ENCODE measurements around the gene MMP23B.
"Not testable (repeated sequence)": the region's sequence is repeated elsewhere in the genome, so short reads cannot be mapped to it uniquely, and the experiment has no call there.

Gene MMP23B

DNA sequence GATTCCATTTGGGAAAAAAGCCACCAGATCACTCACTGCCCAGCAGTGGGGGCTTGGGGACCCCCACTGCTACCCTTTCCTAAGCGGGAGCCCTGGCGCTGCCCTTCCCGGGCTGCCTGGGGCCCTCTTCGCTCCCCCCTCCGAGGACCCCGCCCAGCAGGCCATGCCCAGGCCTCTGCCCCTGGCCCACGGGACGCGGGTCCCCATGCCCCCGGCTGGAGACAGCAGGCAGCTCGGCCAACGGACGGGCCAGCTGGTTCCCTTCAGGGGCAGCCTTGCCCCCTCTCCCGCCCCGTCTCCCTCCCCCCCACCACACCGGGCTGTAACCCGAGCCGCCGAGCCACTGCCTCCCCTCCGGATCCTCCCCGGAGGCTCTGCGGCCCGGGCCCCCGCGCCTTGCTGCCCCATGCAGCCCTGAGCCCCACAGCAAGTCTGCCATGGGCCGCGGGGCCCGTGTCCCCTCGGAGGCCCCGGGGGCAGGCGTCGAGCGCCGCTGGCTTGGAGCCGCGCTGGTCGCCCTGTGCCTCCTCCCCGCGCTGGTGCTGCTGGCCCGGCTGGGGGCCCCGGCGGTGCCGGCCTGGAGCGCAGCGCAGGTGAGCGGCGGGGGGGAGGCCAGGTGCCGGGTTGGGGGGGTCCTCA lies at the start of gene MMP23B:
TSS of gene MMP23B (plus strand) at position 392 of the 639 bp plus-strand sequence. CDS start at position 438, 46 bp downstream.
- DNase-seq = no peak

DNA sequence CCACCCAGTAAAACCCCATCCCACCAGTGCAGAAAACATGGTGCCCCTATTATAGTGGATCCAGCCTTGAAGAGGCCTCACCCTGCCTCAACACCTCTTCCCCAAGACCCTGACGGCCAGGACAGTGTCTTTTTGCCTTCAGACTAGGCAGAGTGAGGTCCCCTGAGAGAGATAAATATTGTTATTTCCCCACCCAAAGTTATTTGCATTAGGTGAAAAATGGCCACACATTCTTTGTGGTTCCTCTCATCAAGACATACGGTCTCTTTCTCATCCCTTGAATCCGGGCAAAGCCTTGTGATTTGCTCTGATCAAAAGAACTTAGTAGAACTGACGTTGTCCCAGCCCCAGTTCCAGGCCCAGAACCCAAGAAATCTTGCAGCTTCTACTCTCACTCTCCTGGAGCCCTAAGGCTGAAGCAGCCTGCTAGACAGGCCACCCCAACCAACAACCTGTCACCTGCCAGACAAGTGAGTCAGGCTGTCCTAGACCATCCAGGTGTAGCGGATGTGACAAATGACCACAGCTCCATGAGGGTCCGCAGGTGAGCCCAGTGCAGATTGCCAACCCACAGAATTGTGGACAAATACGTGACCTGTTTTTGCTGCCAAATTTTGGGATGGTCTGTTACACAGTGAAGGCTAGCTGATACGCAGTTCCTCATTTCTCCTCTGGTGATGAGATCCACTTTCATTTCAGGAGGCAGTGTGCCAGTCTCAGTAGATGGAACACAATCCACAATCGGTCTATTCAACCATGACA lies 49.2 kb upstream of the MMP23B start:
- no peak for DNase-seq

DNA sequence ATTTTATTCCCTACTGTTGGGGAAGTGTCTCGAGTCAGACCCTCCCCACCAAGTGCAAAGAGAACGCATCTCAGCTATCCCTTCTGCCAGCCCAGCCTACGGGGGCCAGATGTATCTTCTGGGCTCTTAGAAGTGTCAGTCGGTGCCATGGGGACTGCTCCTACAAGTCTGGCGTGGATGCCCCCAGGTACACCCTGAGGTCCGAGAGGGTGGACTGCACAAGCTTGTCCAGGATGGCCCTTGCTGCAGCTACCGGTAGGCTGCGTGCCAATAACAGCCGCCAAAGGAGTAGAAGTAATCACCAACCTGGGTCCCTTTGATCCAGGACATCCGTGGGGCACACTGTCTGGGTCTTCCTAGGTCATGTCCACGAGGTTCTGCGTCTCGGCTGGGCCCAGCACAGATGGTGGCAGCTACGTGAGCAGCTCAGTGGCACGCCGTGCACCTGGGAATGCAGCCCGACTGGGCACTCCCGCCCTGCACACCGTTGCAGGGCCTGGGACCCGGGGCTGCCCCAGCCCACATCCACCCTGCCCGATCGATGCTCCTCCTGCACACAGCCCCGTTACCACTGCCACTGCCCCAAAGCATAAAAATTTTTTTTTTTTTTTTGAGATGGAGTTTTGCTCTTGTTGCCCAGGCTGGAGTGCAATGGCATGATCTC lies 48.5 kb upstream of the MMP23B start:
- DNase-seq = no peak

DNA sequence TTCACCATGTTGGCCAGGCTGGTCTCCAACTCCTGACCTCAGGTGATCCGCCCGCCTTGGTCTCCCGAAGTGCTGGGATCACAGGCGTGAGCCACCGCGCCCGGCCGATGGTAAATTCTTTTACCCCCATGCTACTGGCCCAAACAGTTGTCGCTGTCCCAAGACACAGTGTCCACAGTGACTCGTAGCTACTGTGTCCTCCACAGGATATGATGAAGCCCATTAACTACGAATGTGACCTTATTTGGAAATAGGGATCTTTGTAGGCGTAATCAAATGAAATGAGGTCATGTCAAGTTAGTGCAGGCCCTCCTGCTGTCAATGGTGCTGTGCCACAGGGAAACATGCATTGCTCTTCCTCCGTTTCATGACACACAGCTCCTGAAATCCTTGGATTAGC lies 40.5 kb upstream of the MMP23B start:
- no peak for DNase-seq

DNA sequence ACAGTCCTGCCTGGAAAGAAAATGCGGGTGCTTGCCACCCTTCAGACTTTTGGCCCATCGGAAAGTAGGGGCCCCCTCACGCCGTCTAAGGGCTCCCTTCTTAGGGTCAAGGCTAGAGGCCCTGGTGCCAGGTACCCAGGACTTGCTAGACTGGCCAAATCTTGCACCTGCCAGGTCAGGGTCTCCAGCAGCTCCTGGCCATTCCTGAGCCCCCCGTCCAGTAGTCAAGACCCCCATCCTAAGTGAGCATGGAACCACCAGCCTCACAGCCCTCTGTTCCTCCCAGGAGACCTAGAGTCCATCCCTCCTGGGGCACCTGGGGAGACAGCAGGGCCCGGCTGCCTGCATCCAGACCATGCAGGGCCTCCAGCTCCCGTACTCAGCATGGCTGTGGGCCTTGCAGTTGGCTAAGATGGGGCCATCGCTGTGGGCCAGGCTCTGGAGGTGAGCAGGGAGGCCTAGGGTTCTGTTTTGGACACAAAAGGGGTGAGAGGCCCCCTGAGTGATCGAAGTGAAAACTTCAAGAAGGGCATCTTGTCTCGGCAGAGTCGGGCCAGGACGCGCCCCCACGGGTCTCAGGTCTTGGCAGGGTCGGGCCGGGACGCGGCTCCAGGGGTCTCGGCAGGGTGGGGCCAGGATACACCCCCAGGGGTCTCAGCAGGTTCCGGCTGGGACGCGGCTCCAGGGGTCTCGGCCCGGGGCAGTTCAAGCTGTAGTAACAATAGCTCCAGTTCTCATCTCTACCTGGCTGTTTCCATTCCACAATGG lies 38.0 kb upstream of the MMP23B start:
- no peak for DNase-seq

DNA sequence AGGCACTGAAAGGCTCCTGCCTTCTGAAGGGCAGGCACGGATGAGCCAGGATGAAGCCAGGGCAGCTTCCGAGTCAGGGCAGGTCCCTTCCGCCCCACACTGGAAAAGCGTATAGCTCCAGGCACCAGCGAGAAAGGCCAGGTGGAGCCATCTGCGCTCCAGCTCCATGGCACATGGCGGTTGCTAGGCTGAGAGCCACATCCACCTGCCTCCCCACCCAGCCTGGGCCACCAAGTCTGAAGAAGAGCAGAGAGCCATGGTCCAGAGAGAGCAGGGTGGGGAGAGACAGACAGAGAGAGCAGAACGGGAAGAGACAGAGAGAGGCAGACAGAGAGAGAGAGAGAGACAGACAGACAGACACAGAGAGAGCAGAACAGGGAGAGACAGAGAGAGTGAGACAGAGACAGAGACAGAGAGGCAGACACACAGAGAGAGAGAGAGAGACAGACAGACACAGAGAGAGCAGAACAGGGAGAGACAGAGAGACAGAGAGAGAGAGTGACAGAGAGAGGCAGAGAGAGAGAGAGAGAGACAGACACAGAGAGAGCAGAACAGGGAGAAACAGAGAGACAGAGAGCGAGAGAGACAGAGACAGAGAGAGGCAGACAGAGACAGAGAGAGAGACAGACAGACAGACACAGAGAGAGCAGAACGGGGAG lies 37.2 kb upstream of the MMP23B start:
- no peak for DNase-seq

DNA sequence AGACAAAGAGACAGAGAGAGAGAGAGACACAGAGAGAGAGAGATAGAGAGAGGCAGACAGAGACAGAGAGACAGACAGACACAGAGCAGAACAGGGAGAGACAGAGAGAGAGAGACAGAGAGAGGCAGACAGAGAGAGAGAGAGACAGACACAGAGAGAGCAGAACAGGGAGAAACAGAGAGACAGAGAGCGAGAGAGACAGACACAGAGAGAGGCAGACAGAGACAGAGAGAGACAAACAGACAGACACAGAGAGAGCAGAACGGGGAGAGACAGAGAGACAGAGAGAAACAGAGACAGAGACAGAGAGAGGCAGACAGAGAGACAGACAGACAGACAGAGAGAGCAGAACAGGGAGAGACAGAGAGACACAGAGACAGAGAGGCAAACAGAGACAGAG lies 36.6 kb upstream of the MMP23B start:
- not testable (repeated sequence) for DNase-seq

DNA sequence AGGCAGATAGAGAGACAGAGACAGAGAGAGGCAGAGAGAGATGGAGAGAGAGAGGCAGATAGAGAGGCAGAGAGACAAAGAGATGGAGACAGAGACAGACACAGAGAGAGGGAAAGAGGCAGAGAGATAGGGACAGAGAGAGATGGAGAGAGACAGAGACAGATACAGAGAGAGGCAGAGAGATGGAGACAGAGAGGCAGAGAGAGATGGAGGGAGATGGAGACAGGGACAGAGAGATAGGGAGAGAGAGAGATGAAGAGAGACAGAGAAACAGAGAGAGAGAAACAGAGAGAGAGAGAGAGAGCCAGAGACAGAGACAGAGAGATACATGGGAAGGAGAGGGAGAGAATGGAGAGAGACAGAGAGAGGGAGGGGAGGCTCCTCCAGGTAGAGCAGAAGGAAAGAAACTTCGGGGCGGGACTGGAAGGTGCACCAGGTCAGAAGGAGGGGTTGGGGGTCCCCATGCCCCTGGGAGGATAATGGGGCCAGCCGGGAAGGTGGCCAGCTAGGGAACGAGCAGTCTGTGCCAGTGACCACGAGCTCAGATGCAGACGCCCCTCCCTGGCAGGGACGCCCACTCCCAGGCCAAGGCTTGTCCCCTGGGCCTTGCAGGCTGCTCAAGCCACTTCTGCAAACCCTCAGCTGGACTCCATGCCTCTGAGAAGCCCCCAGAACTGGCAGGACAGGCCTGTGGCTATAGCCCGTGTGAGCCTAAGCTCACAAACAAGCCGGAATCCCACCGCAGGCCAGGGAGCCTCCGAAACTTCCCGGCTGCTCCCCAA lies 35.3 kb upstream of the MMP23B start:
- no peak for DNase-seq

DNA sequence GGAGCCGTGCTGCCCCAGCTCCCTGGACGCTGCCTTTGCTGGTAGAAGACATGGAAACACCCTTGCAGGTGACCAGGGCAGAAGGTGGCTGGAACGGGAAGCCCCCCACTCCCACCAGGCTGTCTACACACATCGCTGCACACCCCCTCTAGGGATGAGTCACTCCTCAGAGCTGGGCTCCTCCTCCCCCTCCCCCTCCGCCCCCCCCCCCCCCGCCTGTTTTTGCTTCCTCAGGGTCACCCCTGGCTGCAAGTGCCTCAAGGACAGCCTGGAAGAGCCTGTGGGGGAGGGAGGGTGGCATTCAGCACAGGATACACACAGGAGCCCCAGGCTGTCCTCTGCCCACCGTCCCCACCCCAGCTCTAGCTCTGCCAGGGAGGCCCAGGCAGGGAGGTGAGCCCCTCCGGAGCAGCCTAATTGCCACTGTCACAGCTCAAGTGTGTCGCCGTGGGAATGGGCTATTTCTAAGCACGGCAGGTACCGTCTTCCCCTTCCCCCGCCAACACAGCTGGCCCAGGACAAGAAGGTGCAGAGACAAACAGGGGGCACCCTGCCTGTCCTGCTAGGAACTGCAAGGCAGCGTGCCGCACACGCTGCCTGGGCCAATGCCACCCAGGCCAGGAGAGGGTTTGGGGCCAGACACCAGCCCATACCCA lies 34.6 kb upstream of the MMP23B start:
- DNase-seq = no peak

DNA sequence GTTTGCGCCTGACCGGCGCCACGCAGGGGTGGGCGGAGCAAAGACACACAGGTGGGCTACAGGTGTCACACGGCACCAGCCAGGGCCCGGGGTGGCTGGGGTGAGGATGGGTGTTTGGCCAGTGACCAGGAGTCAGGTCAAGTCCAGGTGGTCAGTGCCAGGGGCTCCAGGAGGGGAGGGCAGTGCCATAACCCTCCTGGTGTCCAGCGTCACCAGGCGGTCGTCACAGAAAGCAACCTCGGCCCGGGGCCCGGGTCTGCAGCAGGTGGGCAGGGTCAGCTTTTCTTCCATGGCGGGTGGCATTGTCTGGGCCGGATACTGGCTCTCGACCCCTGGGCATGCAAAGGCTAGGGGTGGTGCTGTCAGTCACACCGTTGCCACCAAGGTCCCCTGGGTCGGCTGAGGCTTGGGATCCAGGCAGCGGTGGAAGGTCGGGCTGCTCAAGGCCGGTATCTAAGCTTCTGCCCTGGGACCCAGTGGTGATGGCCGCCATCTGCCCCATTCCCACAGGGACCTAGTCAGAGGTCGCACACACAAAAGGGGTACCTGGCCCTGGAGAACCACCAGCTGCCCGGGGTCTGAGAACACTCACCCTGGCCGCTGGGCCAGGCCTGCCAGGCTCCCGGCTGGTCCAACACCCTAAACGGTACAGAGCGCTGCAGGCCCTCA lies 33.8 kb upstream of the MMP23B start:
- no peak for DNase-seq

DNA sequence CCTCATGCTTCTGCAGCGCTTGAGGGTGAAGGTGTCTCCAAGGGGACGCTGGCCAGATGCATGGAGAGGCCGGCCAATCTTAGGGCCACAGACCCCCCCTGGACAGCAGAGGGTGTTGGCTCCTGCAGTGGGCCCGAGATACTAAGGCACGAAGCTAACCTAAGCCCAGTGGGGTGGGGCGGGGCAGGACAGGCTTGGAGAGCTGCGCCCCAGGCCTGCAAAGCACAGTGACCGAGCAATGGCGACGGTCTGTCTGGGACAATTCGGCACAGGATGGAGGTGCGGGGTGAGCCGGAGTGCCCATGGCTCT lies 33.3 kb upstream of the MMP23B start:
- DNase-seq = no peak

DNA sequence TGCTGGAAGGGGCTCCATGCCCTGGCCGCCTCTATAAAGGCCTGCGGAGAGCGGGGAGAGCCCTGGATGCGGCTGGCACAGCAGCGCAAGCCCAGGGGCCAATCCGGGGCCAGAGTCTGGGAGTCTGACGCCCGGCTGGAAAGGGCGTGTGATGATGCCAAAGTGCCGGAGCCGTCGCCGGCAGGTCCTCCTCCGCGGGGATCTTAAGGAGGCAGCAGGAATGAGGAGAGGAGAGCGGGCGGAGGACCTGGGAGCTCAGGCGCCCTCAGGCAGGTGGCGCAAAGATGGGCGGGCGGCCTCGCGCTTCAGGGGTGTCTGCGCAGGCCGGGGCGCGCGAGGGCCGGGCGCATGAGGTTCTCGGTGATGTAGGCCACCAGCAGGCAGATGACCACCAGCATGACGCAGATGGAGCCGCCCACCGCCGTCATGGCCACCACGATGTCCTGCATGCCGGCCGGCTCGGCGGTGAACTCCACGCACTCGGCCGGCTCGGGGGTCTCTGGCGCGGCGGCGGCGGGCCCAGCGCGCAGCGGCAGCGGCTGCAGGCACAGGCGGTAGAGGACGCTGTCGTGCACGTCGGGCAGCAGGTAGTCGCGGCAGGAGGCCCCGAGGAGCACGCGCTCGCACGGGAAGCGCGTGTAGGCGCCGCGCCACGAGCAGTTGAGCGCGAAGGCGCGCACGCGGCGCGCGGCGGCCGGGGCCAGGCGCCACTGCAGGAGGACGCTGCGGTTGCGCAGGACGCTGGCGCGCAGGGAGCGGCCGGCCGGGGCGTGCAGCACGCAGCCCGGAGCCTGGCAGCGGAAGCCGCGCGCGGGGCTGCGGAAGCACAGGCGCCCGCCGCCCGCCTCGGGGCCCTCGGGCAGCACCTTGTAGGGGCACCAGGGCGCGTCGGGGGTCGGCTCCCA lies 32.7 kb upstream of the MMP23B start:
- DNase-seq = no peak

DNA sequence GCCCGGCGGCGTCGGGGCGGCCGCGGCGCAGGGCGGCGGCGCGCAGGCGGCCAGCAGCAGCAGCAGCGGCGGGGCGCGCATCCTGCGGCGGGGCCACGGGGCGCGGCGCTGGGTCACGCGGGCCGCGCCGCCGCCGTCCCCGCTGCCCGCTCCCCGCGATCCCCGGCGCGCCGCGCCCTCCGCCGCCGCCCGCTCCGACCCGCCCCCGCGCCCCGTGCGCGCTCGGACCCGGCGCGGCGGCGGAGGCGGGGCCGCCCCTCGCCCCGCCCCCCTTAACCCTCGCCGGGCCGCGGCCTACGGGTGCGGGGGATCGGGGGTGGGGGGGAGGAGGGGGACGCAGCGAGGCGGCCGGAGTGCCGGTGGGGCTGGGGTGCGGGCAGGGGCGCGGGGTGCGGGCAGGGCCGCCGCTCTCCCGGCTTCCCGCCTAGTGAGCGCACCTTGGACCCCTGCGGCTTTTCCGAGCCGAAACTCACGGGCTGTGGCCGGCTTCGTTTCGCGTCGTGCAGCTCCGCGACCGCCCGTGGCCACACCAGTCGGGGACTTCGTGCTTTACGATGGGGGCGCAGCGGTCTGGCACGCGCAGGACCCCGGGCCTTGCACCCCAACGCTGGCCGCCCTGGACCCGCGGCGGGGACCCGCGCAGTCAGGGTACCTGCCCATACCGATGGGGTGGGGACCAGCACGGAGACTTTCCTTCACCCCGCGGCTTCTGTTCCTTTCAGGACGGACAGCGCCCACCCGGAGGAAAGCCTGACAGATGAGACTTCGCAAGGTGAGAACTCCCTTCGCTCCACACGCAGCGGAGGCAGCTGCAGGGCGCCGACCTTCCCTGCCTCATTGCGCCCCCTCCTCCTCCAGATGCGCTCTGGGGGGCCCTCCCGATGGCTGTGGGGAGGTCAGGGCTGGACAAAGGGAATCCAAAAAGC lies 31.8 kb upstream of the MMP23B start, which contains the start of gene FNDC10:
TSS of gene FNDC10 (minus strand) at position 201 of the 926 bp plus-strand sequence. CDS start at position 81, 120 bp downstream.
- DNase-seq = no peak

DNA sequence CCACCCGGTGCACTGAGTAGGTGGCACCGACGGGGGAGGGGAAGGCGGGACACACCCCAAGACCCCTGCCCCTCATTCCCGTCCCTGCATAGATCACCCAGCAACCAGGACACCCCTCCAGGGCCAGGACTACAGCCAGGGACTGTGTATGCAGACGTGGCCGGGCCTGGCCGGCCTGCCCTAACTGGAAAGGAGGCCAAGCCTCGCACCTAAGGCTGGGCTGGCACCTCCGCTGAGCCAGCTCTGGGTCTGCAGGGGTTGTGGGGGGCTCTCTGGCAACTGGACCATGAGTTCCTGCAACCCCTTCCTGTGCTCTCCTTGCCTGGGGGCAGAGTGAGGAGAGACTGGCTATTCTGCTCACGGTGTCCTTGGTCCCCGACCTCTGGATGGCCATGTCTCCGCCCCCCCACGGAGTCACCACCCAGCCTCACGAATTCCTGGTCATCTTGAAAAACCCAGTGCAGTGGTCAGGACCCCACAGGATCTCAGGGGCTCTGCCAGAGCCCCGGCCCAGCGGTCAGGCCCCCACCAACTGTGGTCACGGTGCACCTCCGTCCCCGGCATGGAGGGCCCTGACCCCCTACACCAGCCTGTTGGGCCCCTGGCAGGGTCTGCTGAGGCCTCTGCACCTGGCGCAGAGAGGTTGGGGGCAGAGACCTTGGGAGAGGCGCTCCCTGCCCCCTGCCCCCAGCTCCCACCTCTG lies 31.0 kb upstream of the MMP23B start:
- DNase-seq = no peak

DNA sequence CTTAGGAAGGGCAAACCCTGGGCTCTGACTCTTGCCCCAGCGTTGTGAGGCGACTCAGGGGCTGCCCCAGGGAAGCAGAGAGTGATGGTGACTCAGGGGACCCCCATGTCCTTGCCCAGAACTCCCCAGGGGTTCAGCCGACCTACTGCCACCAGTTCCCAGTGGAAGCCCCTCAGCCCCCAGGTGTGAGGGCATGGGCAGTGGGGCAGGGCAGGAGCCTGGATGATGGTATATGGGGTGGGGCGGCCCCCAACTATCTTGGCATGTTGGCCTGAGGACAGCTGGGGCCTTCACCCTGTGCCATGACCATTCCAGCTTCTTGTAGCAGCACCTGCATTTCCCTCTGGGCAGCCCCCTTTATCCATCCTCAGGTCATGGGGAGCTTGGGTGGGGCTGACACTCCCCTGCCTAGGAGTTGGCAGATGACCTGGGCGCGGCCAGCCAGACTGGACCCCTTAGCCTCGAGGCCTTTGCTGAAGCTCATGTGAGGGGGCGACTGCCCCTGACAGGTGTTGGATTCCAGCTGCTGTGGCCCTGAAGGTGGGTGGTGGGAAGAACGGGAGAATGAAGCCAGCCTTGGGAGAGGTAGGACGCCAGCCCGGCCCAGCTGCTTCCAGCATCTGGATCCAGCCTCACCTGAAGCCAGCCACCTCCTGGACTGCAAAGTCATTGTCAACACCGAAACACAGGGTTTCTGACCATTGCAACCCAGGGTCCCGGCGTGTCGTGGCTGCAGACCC lies 30.2 kb upstream of the MMP23B start:
- DNase-seq = no peak

DNA sequence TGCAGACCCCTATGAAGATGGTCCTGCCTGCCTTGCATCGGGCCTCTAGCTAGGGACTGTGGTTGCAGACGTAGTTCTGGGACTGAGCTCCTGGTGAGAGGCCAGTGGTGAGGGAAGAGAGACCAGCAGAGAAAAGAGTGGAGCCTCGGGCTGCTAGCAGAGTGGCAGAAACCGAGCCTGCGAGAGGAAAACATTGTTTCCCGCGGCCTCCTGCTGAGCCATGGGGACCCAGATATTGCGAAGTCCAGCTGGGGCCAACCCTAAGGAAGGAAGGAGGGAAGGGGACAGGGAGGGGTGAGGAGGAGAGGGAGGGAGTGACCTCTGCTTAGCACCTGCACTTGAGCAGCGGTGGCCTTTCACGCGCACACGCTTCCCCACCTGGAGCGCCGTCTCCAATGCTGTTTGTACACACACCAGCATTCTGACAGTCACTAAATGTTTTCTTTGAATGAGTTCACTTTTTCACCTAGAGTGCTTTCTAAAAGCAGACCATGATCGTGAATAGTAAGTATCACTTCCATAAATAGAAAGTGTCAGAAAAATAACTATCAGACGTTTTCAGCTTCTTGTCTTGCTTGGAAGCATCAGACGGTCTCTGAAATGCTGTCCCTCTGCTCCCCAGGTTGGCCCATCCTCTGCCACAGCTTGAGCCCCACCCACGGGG lies 29.5 kb upstream of the MMP23B start:
- no peak for DNase-seq
